GM18873 (cell line): ENCODE data around the gene MAP7D2.

ENCODE experiments used
- ATAC-seq: cut with Tn5 transposase; IDR thresholded peaks from one replicate; pipeline ENCODE4 v1.9.1; 2021; ENCODE audit warnings: mild to moderate bottlenecking, moderate library complexity, moderate number of reproducible peaks; ENCODE audit not compliant: unreplicated experiment, low FRiP score

MAP7D2 gene

DNA sequence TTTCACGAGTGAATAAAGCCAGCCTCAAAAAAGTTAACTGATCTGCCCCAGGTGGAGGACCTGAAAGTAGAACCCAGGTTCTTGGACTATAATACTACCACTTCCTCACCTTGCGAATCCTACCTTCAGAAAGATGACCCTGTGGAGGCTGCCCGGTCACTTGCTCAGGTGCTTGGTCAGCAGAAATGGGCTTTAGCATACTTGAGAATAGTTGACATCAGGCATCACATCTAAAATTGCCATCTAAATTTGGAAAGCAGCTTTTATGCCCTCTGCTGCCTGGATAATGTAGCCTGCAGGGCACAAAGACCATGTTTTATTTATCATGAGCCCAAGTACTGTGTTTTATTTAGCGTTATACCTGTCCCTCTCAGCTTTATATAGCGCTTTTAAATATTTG is 128.9 kb downstream of the MAP7D2 start:
- ATAC-seq = no peak

DNA sequence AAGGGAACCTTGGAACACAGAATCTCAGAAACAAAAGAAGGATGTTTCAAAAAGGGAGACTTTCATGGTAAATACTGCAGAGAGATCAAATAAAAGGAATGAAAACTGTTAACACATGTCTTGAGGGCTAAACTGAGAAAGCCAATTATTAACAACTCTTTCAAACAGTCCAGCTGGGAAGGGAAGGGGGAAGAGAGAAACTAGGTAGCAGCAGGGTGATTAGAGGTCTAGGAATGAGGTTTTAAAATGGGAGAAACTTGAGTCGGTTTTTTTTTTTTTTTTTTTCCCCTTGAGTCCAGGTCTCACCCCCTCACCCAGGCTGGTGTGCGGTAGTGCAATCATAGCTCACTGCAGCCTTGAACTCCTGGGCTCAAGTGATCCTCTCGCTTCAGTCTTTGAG is 130.2 kb downstream of the MAP7D2 start:
- no peak for ATAC-seq

- ATAC-seq = no peak
These were observed 134.8 kb downstream of the MAP7D2 start for GRCh38 chrX:19981947-19982346.

GRCh38 chrX:19975845-19976244 is 140.9 kb downstream of the MAP7D2 start:
- ATAC-seq = no peak

DNA sequence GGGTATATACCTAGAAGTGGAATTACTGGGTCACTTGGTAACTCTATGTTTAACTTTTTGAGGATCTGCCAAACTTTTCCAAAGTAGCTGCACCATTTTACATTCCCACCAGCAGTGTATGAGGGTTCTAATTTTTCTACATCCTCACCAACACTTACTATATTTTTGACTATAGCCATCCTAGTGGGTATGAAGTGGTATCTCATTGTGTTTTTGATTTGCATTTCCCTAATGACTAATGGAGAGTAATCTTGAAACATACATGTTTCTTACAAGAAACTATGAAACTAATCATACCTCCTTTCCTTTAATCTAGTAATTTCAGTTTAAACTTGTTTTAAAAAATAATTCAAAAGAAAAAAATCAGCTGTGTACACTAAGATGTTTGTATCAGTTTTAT is 143.7 kb downstream of the MAP7D2 start:
- ATAC-seq = no peak

DNA sequence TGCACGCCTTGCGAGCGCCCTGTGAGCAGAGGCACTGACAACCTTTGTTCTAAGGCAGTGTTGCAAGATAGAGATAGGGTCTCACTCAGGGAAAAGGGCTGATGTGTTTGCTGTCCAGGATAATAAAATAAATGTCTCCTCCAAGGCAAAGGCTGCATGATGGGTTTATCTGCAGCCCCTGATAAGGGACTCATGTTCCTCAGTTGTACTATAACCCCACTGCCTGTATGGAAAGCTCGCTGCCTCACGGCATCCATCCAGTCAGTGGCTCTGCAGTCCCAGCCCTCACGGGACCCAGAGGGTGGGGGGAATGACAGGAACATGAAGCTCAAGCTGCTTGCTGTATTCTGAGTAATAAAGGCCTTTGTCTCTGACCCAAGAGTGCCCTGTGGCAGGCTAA is 148.4 kb downstream of the MAP7D2 start:
- ATAC-seq = no peak

- no peak for ATAC-seq
These were observed 150.7 kb downstream of the MAP7D2 start for GRCh38 chrX:19966056-19966455.

DNA sequence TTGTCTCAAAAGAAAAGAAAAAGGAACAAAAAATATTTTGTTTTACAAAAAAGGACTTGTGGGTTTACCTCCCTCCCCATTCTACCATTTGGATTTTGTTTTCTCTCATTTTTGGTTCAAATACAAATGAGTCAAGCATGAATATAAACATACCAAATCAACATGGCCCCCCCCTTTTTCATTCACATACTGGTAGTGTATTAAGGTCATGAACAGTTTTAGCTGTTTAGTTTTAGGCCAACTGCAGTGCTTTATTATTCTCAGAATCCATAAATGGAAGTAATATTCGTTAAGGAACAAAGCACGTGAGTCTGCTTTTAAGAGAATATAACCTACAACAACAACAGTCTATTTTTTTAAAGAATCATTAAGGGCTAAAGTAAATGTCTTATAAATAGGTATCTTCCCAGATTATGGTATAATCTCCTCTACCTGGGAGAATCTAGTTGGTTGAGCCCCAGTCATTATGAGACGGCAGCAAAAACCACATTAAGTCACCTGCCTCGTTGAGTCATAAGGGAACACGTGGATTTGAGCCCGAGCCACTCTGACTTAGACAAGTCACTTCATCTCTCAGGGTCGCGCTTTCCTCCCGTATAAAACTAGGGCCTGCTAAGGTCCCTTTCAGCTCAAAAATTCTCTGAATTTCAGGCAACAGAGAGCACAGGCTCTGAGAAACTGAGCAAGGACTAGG is 152.5 kb downstream of the MAP7D2 start:
- ATAC-seq = peak; percentile 59

DNA sequence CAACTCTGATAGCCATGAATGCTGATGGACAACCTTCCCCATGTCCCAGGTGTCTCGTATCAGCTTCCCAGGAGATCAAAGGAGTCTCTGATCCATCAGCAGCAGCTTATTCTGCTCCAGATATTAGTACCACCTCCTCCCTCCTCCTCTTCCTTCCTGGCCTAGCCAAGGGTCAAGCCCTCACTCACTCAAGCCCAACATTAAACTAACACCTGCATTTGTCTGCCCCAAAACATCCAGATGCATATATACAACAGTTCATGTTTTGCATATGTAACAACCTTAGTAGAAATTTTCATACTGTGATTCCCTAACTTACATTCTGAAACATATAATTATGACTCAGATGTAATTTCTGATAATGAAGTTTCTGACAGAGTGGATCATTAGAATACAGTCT is 155.8 kb downstream of the MAP7D2 start:
- ATAC-seq = no peak

GRCh38 chrX:19958552-19959486 is 157.9 kb downstream of the MAP7D2 start:
- no peak for ATAC-seq

DNA sequence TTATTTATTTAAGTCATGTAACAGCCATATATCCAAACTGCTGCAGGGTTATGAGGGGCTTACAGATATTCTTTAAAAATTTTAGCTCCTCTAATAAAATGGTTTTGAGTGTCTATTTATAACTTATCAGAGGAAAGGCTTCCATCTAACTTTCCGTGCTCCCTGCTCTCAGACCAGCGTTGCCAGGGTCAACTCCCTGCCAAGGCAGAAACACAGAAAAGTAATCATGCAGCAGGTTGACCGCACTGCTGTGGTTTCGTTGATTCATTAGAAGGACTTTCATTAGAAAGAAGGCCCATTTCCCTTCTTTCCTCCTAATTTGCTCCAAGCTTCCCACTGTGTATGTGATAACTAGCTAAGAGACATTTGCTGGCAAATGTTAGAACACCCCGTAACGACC is 159.8 kb downstream of the MAP7D2 start:
- ATAC-seq = no peak
